NCI-H2227 (cell line): ENCODE measurements around the gene PARD3B.

Experiments used
- DNase-seq: peaks from one replicate; lab custom pipeline; 2025; ENCODE audit not compliant: unreplicated experiment; lab: John Stamatoyannopoulos, UW

PARD3B gene

GRCh38 chr2:204744506-204744905 lies 199.2 kb downstream of the PARD3B start:
- no peak for DNase-seq

GRCh38 chr2:204748286-204748685 lies 203.0 kb downstream of the PARD3B start:
- no peak for DNase-seq

- no peak for DNase-seq
Measured at GRCh38 chr2:204749319-204749718, 204.0 kb downstream of the PARD3B start.

GRCh38 chr2:204750389-204750788 lies 205.1 kb downstream of the PARD3B start:
- no peak for DNase-seq

- no peak for DNase-seq
Measured at GRCh38 chr2:204751472-204751871, 206.2 kb downstream of the PARD3B start.

- no peak for DNase-seq
Measured at GRCh38 chr2:204753841-204754240, 208.6 kb downstream of the PARD3B start.

GRCh38 chr2:204754898-204755297 lies 209.6 kb downstream of the PARD3B start:
- no peak for DNase-seq

GRCh38 chr2:204763974-204764703 lies 218.9 kb downstream of the PARD3B start:
- no peak for DNase-seq

- DNase-seq = no peak
Measured at GRCh38 chr2:204770735-204771134, 225.5 kb downstream of the PARD3B start.

GRCh38 chr2:204771721-204772120 lies 226.4 kb downstream of the PARD3B start:
- no peak for DNase-seq

GRCh38 chr2:204772546-204772945 lies 227.3 kb downstream of the PARD3B start:
- no peak for DNase-seq

GRCh38 chr2:204775766-204776165 lies 230.5 kb downstream of the PARD3B start:
- no peak for DNase-seq

- DNase-seq = no peak
Measured at GRCh38 chr2:204776781-204777559, 231.7 kb downstream of the PARD3B start.

GRCh38 chr2:204779771-204780170 lies 234.5 kb downstream of the PARD3B start:
- no peak for DNase-seq

- DNase-seq = no peak
Measured at GRCh38 chr2:204781941-204782340, 236.7 kb downstream of the PARD3B start.

GRCh38 chr2:204790076-204790475 lies 244.8 kb downstream of the PARD3B start:
- no peak for DNase-seq

GRCh38 chr2:204791230-204791629 lies 246.0 kb downstream of the PARD3B start:
- DNase-seq = no peak

- DNase-seq = no peak
Measured at GRCh38 chr2:204794624-204795023, 249.3 kb downstream of the PARD3B start.

GRCh38 chr2:204795156-204795555 lies 249.9 kb downstream of the PARD3B start:
- no peak for DNase-seq

GRCh38 chr2:204796581-204796980 lies 251.3 kb downstream of the PARD3B start:
- no peak for DNase-seq

GRCh38 chr2:204799791-204800190 lies 254.5 kb downstream of the PARD3B start:
- no peak for DNase-seq

- no peak for DNase-seq
Measured at GRCh38 chr2:204808494-204808893, 263.2 kb downstream of the PARD3B start.
